OCI-LY3 (cell line): ENCODE results near the gene PRR20D.
"Not testable (repeated sequence)": the region's sequence is repeated elsewhere in the genome, so short reads cannot be mapped to it uniquely, and the experiment has no call there.

Experiments used
- CTCF ChIP-seq: fragments of 200-600, 300-600 bp; sonication (generic); IDR thresholded peaks from 2 replicates; pipeline ENCODE4 v1.5.1; 2014; ENCODE audit warnings: antibody characterized with exemption, low read length, low read depth
- EZH2phosphoT487 ChIP-seq: fragments of 200-600 bp; shearing (Covaris generic); IDR thresholded peaks from 2 replicates; pipeline ENCODE4 v1.6.1; 2018; ENCODE audit warnings: antibody characterized with exemption, mixed run types, low read depth

- TF ChIP-seq CTCF, EZH2phosphoT487: not testable (repeated sequence)
These were observed 13.2 kb upstream of the PRR20D start, which contains the start of gene PRR20B for GRCh38 chr13:57147188-57147587.
